GM21529 (cell line): Measurements from ENCODE around the gene RARRES1.
A peak's percentile ranks its signal among the peaks of the same experiment; 100 is the strongest.

ENCODE experiments used
- ATAC-seq: cut with Tn5 transposase; IDR thresholded peaks from one replicate; pipeline ENCODE4 v1.9.1; 2021; ENCODE audit not compliant: unreplicated experiment

Gene RARRES1

GRCh38 chr3:158731938-158732855 lies at the start of gene RARRES1:
Gene RARRES1, minus strand, starts transcription at chr3:158732457. Its CDS starts 42 bp downstream, at chr3:158732415.
- ATAC-seq: peak; percentile 80

GRCh38 chr3:158781849-158782248 lies 49.6 kb upstream of the RARRES1 start:
- no peak for ATAC-seq

- no peak for ATAC-seq
These were observed 48.9 kb upstream of the RARRES1 start for GRCh38 chr3:158781191-158781590.

GRCh38 chr3:158780766-158781165 lies 48.5 kb upstream of the RARRES1 start:
- no peak for ATAC-seq

GRCh38 chr3:158777161-158777873 lies 45.1 kb upstream of the RARRES1 start:
- no peak for ATAC-seq

GRCh38 chr3:158776531-158776930 lies 44.3 kb upstream of the RARRES1 start:
- no peak for ATAC-seq

GRCh38 chr3:158775426-158776410 lies 43.5 kb upstream of the RARRES1 start:
- ATAC-seq: peak; percentile 63

GRCh38 chr3:158774965-158775364 lies 42.7 kb upstream of the RARRES1 start:
- no peak for ATAC-seq

- no peak for ATAC-seq
These were observed 41.9 kb upstream of the RARRES1 start for GRCh38 chr3:158773845-158774830.

GRCh38 chr3:158773166-158773565 lies 40.9 kb upstream of the RARRES1 start:
- ATAC-seq: no peak

- ATAC-seq: no peak
These were observed 39.7 kb upstream of the RARRES1 start for GRCh38 chr3:158771982-158772381.

GRCh38 chr3:158771577-158771976 lies 39.3 kb upstream of the RARRES1 start:
- ATAC-seq: no peak

- ATAC-seq: no peak
These were observed 38.6 kb upstream of the RARRES1 start for GRCh38 chr3:158770741-158771350.

- ATAC-seq: no peak
These were observed 37.9 kb upstream of the RARRES1 start for GRCh38 chr3:158769952-158770740.

- no peak for ATAC-seq
These were observed 37.3 kb upstream of the RARRES1 start for GRCh38 chr3:158769549-158769948.

- ATAC-seq: no peak
These were observed 36.8 kb upstream of the RARRES1 start for GRCh38 chr3:158768881-158769543.

- no peak for ATAC-seq
These were observed 36.1 kb upstream of the RARRES1 start for GRCh38 chr3:158768361-158768787.

GRCh38 chr3:158766364-158766763 lies 34.1 kb upstream of the RARRES1 start:
- ATAC-seq: no peak
